HG02938 (cell line): ENCODE measurements around the gene CDK3.

ENCODE experiments used
- ATAC-seq: cut with Tn5 transposase; IDR thresholded peaks from one replicate; pipeline ENCODE4 v1.9.1; 2021; ENCODE audit warnings: mild to moderate bottlenecking, moderate library complexity; ENCODE audit not compliant: unreplicated experiment

CDK3 gene

DNA sequence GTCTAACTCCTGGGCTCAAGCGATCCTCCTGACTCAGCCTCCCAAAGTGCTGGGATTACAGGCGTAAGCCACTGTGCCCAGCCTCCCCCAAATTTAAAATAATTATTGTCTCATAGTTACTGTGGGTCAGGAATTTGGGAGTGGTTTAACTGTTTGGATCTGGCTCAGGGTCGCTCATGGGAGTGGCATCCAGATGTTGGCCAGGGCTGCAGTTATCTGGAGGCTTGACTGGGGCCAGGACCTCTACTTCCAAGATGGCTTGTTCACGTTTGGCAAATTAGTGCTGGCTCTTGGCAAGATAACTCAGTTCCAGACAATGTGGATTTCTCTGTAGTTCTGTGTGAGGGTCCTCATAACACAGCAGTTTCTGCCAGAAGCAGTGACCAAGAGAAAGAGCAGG, 13.6 kb upstream of the CDK3 start:
- ATAC-seq: no peak

DNA sequence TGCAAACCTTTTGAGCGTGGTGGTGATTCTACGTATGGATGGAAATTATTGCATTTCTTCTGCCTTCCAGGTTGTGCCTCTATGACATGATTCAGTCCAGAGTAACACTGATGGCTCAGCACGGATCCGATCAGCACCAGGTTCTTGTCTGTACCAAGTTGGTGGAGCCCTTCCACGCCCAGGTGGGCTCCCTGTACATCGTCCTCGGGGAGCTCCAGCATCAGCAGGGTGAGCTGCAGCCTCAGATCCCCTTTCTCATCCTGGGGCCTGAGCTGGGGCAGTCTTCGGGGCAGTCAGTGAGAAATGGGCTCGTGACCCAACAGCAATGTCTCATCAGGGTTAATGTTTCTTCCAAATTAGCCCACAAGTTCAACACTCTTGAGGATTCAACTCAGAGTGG, 9.3 kb upstream of the CDK3 start:
- no peak for ATAC-seq

DNA sequence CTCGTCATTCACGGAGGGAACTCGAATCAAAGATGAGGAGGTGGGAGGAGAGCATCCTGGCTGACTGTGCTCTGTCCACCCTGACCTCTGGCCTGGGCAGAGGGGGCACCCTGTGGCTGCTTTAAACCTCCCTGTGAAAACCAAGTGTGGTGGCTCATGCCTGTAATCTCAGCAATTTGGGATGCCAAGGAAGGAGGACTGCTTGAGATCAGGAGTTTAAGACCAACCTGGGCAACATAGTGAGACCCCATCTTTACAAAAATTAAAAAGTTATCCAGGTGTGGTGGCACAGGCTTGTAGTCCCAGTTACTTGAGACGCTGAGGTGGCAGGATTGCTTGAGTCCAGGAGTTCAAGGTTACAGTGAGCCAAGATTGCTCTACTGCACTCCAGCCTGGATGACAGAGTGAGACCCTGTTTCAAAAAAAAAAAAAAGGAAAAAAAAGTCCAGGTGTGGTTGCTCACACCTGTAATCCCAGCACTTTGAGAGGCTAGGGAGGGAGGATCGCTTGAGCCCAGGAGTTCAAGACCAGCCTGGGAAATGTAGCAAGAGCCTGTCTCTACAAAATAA, 5.8 kb upstream of the CDK3 start:
- ATAC-seq: no peak

DNA sequence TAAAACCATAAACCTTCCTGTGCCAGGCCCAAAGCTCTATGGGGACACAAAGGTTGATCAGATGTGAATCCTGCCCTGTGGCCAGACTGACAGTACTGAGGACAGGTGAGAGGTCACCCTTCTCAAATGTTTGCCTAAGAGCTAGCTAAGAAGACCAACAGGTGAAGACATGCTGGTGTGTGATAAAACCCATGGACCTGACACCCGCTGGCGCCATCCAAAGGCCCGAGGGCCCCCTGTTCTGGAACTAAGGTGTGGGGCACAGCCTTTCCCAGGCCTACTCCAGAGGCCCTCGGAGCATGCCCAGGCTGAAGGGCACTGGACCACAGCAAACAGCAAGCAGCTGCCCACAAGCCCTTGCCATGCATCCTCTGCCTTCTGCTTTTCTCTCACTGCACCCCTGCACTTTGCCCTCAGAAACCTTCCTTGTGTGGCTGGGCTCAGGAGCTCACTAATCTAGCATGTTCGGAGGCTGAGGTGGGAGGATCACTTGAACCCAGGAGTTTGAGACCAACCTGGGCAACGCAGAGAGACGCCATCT, 5.2 kb upstream of the CDK3 start:
- ATAC-seq: no peak

DNA sequence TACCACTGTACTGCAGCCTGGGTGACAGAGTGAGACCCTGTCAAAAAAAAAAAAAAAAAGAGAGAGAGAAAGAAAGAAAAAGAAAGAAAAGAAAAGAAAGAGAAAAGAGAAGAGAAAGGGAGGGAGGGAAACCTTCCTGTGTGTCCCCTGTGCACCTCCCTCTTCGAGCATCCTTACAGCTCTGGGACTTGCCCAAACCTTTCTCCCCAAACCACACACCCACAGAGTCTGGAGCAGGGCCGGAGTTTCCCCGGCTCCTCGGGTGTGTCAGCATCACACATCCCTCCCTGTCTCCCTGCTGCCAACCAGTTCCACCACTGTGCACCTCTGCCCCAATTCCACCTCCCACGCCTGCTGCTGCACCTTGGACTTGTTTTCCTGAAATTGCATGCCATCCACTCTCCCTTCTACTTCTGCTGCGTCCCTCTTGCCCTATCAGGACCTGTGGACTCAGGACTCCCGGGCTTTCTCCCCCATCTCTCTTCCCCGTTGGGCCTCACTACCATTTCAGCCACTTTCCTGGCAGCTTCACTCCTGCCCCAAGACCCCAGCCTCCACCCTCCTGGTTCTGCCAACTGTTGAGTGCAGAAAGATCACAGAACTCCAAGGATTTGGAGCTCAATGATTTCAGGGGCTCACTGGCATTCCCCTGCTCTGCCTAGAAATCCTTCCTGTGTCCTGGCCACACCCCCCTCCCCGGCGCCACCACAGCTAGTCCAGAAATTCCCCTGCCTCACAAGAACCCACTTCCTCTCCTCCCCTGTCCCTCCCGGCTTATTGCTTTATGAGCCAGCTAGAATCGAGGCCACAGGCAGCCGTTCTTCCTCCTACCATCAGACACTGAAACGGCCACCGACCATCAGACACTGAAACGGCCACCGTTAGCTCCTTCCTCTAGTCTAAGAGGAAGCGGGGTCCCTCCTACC, 3.7 kb upstream of the CDK3 start:
- ATAC-seq: no peak

DNA sequence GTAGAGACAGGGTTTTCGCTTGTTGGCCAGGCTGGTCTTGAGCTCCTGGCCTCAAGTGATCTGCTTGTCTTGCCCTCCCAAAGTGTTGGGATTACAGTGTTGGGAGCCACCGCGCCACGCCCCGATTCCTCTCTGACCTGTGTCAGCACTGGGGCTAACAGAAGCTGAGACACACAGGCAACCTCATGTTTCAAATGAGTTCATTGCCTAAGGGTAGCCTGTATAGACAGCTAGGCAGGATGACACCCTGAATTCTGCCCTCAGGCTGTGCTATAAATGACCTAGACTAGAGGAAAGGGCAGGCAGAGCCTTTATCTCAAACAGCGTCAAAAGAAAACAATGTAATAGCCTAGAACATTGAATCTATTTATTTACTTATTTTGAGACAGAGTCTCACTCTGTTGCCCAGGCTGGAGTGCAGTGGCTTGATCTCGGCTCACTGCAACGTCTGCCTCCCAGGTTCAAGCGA, 2.3 kb upstream of the CDK3 start:
- no peak for ATAC-seq

DNA sequence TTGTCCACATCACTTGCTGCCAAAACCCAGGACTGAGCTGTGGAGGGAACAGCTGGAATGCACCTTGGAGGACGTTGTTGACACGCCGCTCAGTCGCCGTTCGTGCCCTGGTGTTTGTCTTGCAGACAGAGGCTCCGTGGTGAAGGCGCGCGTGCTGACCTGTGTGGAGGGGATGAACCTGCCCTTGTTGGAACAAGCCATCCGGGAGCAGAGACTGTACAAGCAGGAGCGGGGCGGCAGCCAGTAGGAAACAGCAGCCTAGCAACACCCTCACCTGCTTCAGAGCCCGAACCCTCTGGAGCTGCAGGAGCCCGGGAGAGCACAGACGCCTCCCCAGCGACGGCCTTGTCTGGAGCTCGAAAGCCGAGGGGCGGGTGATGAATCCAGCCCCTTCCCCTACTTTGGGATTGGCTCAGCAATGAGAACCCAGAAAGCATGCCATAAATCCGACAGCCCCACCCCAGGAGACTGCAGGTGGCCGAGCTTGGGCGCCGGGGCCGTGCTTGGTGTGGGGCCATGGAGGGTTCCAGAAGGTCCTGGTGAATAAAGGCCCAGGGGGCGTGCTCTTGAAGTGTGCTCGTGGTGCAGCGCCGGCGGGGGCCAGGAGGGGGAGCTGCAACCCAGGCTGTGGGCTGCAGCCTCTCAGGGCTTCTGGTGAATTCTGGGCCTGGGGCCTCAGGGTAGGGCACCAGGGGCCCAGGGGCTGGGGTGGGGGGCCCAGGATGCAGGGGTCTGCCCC, 470 bp upstream of the CDK3 start:
- ATAC-seq: no peak

DNA sequence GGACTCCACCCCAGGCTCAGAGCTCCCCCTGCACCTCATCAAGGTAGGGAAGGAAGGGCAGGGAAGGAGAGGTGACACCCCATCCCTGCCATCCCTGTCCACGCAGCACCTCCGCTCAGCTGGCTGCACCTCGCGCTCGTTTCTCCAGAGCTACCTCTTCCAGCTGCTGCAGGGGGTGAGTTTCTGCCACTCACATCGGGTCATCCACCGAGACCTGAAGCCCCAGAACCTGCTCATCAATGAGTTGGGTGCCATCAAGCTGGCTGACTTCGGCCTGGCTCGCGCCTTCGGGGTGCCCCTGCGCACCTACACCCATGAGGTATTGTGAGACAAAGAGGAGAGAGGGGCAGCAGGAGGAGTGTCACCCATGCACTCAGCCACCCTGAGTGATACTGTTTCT, 1.4 kb downstream of the CDK3 start:
- ATAC-seq: no peak

DNA sequence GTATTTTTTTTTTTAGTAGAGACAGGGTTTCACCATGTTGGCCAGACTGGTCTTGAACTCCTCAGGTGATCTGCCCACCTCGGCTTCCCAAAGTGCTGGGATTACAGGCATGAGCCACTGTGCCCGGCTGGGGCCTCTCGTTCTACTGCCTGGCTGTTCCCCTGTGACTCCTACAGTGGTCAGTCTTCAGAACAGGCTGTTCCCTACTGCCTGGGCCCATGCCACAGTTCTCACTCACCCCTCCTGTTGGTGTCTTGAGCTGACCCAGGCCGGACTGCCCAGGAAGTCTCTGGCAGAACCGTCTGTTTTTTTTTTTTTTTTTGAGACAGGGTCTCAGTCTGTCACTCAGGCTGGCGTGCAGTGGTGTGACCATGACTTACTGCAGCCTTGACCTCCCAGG, 3.3 kb downstream of the CDK3 start:
- ATAC-seq: no peak

DNA sequence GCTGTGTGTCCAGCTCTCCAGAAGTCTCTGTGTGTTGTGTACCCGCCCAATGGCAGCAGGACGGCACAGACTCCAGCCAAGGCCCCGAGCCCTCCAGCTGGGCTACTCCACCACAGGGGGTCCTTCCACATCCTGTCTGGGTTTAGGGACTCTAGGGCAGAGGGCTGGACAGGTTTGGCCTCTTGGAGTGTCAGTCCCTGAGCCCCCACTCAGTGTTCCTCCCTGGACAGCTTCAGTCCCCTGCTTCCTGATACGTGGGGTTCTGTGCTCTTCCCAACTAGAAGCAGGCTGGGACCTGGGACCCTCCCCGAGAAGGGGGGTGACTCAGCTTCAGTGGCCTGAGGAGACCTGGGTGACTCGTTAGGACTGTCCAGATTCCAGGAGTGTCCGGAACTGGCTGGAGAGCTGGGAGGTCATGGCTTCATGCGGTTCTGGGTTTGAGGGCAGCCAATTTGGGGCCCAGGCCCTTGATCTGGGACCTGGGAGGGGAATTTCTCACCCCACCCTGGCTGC, 4.2 kb downstream of the CDK3 start:
- no peak for ATAC-seq

DNA sequence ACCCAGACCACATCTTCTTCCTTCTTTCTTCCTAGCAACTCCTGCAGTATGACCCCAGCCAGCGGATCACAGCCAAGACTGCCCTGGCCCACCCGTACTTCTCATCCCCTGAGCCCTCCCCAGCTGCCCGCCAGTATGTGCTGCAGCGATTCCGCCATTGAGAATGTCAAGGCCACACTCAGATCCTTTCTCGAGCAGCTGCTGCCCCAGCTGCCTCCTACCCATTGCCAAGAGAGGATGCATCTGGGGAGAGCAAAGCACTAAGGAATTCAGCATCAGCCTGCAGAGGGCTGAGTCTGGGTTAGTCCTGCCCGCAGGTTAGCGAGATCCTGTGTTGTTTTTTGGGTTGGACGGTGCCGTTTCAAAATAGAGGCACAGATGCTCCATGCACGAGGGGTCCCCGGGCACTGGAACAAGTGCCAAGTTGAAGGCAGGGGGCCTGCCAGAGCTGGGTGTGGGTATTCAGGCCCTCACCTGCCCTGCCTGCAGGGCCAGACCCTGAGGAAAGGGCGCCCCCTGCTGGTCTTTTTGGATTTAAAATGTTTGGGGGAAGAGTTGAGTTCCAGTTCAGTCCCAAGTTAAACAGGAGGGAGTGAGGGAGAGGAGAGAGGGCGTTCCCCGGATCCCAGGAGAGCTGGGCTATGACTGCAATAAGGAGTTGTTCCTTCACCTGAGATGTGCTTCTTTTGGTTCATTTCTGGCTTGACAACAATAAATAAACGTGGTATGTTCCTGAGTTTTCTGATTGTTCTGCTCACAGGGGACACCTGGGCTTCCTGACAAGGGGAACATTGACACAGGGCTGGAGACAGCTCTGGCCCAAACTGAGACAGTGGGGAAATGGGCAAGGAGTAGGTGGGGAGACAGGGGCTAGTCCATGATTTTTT, 4.9 kb downstream of the CDK3 start:
- no peak for ATAC-seq

DNA sequence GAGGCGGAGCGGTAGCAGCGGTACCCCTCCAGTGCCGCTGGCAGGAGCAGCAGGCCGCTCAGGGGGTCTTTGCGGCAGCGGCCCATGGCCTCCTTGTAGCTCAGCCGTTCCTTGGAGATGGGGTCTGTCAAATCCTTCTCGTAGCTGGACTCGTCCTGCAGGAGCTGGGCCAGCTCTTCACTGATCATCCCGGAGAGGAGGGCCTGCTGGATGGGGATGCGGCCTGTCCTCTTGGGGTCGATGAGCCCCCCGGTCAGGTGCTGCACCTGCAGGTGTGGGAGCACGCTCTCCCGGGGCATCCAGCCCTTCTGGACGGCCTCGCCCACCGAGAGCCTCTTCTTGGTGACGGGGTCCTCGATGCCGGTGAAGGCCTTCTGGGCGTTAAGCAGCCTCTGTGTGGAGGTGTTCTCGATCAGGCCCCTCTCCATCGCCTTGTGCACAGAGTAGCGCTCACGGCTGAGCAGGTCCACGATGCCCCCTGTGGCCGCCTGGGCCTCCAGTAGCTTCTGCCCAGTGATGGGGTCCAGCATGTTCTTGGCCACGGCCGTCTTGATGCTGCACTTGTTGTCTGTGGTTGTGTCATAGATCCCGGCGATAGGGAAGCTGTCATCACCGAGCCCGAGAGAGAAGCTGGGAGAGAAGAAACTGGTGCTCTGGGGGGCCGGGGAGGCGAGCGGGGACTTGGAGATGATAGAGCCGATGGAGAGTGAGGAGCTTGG, 6.6 kb downstream of the CDK3 start:
- no peak for ATAC-seq

DNA sequence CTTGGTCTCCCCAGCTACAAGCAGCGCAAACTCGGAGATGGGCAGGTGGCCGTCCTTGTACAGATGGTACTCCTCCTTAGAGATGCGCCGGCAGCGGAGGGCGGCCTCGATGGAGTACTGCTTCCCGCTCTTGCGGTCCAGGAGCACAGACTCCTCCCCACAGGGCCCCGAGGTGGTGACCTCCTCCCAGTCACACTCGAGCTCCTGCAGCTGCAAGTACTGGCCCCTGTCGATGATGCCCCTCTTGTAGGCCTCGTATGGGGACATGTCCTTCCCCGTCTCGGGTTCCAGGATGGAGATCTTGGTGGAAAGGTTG, 7.2 kb downstream of the CDK3 start:
- ATAC-seq: no peak

DNA sequence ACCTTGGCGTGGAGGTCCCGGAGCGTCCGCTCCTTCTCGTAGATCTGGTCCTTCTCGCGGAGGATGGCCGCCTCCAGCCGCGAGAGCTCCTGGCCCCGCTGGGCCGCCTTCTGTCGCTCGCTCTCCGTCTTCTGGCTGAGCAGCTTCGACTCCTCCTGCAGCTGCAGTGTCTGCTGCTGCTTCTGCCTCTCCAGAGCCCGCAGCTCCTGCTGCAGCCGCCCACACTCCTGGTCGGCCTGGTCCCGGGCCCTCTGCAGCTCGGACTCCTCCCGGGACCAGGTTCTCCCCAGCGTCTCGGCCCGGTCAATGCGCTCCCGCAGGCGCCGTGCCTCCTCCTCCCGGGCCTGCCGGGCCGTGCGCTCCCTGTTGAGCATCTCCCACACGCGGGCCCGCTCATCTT, 7.6 kb downstream of the CDK3 start:
- ATAC-seq: no peak

DNA sequence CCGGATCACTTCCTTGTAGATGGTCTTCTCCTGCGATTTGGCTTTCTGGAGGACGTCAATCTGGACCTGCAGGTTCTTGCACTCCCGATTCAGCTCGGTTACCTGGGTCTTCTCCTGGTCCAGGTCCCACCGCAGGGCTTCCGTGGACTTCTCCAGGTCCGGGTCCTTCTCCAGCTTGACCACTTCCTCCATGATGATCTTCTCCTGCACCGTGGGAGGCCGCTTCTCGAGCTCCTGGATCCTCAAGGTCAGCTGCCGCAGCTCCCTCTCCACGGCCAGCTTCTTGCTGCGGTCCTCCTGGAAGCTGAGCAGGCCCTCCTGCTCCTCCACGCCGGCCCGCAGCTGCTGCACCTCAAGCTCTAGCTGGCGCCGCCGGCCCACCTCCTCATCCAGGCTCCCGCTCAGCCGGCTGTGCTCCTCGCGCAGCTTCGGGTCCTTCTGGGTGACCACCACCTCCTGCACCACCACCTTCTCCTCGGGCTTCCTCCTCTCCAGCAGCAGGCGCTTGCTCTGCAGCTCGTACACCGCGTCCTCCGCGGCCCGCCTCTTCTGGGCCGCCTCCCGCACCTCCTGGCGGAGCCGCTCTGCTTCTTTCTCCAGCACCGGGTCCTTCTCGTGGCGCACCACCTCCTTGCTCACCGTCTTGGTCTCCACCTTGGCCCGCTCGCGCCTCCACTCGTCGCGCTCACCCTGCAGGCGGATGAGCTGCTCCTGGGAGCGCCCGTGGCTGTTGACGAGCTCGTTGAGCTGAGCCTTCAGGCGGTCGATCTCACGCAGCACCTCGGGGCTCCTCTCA, 8.2 kb downstream of the CDK3 start:
- no peak for ATAC-seq

DNA sequence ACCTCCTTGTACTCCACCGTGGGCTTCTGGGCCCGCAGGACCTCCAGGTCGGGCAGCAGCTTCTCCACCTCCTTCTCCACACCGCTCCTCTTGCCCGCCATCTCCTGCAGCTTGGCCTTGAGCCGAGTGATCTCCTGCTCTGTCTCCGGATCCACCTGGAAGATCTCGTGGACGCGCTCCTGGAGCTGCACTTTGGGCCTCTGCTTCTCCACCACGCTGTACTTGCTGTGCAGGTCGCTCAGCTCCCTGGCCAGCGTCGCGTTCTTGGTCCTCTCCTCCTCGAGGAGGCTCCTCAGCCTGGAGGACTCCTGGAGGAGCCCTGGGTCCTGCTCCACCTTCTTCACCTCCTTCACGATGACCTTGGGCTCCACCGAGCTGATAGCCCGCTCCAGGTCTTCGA, 8.8 kb downstream of the CDK3 start:
- ATAC-seq: no peak

DNA sequence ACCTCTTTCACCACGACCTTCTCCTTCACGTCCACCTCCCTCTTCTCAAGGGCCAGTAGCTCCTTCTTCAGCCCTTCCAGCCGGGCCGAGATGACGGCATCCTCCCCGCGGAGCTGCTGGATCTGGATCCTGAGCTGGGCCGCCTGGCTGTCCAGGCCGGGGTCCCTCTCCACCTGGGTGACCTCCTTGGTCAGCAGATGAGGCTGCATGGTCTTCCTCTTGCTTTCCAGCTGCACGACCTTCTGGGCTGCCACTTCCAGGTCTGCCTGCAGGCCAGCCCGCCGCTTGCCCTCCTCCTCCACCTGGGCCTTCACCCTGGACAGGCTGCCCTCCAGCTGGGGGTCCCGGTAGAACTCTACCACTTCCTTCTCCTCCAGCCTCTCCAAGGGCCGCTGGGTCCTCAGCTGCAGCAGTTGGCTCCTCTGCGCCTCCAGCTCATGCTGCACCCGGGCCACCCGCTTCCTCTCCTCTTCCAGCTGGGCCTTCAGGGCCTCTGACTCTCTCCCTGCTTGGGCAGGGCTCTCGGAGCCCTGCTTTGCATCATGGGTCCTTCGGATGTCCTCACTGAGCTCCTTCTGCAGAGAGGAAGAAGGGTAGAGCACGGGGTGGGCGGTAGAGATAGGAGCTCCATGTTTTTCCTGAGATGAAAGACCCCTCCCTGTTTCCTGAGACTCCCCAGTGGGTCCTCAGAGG, 9.5 kb downstream of the CDK3 start:
- no peak for ATAC-seq

DNA sequence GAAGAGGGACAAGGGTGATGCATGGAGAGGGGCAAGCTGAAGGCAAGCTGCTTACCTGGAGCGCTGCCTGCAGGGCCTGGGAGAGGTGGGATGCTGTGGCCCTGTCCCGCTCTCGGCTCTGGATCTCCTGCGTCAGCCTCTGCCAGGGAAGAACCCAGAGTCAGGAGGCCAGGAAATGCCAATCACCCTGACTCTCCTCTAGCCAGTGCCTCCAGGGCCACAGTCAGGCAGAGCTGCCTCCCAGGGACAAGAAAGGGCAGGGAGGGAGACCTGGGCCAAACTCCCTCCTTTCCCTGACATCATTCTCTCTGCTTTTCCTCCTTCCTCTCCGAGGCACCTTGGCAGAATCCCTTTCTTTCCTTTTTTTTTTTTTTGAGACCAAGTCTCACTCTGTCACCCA, 11.3 kb downstream of the CDK3 start:
- ATAC-seq: no peak
